ENCODE measurements around the gene CD27. TPM values are rescaled to one million over a fixed set of nuclear protein-coding genes. Genes with fewer than 3 reads are reported as not detected.

Gene CD27
- total and polyA plus RNA-seq, 2 of the 8 experiments (the other 6 are each of a cell fraction or from before 2014, with no cell fraction given) = 0.28 to 0.39 TPM

- TF ChIP-seq CHD7 (IDR thresholded peaks at IDR 0.05; ENCODE audit: insufficient replicate concordance, low read length) = no peak
- TF ChIP-seq EP300 (IDR thresholded peaks at IDR 0.05; ENCODE audit: borderline replicate concordance in 1 of 2, low read depth in 2 of 2, low read length in 2 of 2) = no peak
- TF ChIP-seq BACH1 (IDR thresholded peaks at IDR 0.05; ENCODE audit: low read length) = no peak
- no peak for TF ChIP-seq KDM4A (IDR thresholded peaks at IDR 0.05; ENCODE audit: low read depth, low read length, severe bottlenecking)
- no peak for TF ChIP-seq GTF2F1 (IDR thresholded peaks at IDR 0.05; ENCODE audit: borderline replicate concordance, low read depth, low read length)
- TF ChIP-seq ZNF274 (IDR thresholded peaks at IDR 0.05; ENCODE audit: borderline replicate concordance, extremely low read depth, low read length) = no peak
These were observed 26.0 kb upstream of the CD27 start (continued) for GRCh38 chr12:6418796-6419195.
